Common myeloid progenitor, CD34-positive (primary cell): ENCODE results near the gene ERBB3.

Source experiments
- CTCF ChIA-PET: fragments of 350-600 bp; sonication (Branson Sonifier 250); formaldehyde crosslinking; loops from one replicate; lab custom pipeline; 2021; ENCODE audit warnings: antibody characterized with exemption; lab: Charles Lee
- POLR2A ChIA-PET: fragments of 350-600 bp; sonication (Branson Sonifier 250); formaldehyde crosslinking; loops from one replicate; lab custom pipeline; 2021; ENCODE audit warnings: antibody characterized with exemption; lab: Charles Lee
- DNase-seq, 3 donors: peaks; one replicate each; pipeline versions ENCODE4 v3.0.0 to v3.0.0-alpha.2; 2013
- H3K27ac ChIP-seq, 2 experiments: 1 replicate in 1 of 2; 2 replicates in 1 of 2; pipeline ENCODE4 v1.7.0; 2013; ENCODE audit warnings: inconsistent platforms in 2 of 2, low read length in 2 of 2, mild to moderate bottlenecking in 2 of 2, low read depth in 1 of 2, moderate library complexity in 1 of 2; ENCODE audit not compliant: severe bottlenecking in 2 of 2, insufficient read depth in 1 of 2, poor library complexity in 1 of 2
- H3K27me3 ChIP-seq, 5 experiments: replicated peaks in 2 of 5; 1 replicate in 3 of 5; 2 replicates in 2 of 5; pipeline versions ENCODE4 v1.6.1 to v1.7.0; 2013; ENCODE audit warnings: low read length in 4 of 5, mild to moderate bottlenecking in 2 of 5, moderate library complexity in 2 of 5, inconsistent platforms in 1 of 5; ENCODE audit not compliant: insufficient read depth in 5 of 5, control insufficient read depth in 4 of 5
- H3K36me3 ChIP-seq, 4 experiments: 1 replicate in 2 of 4; 2 replicates in 2 of 4; pipeline versions ENCODE4 v1.6.1 to v1.7.0; 2013; ENCODE audit warnings: low read length in 3 of 4, control low read depth in 1 of 4, mild to moderate bottlenecking in 1 of 4; ENCODE audit not compliant: control insufficient read depth in 4 of 4, insufficient read depth in 4 of 4
- H3K4me1 ChIP-seq, 4 experiments: 1 replicate in 3 of 4; 2 replicates in 1 of 4; pipeline versions ENCODE4 v1.6.1 to v1.7.1; 2013; ENCODE audit warnings: low read length in 3 of 4, mild to moderate bottlenecking in 3 of 4, control low read depth in 1 of 4, inconsistent platforms in 1 of 4, moderate library complexity in 1 of 4; ENCODE audit not compliant: control insufficient read depth in 4 of 4, insufficient read depth in 4 of 4; ENCODE audit errors: control extremely low read depth in 1 of 4
- H3K4me3 ChIP-seq, 7 experiments: 1 replicate in 4 of 7; 2 replicates in 3 of 7; pipeline versions ENCODE4 v1.5.1 to v1.7.0; 2013; ENCODE audit warnings: mild to moderate bottlenecking in 7 of 7, low read length in 6 of 7, moderate library complexity in 6 of 7, inconsistent platforms in 2 of 7, low read depth in 2 of 7, control low read depth in 1 of 7; ENCODE audit not compliant: insufficient read depth in 4 of 7, control insufficient read depth in 1 of 7; ENCODE audit errors: extremely low read depth in 1 of 7
- H3K9me3 ChIP-seq, 5 experiments: 1 replicate in 4 of 5; 2 replicates in 1 of 5; pipeline versions ENCODE4 v1.6.1 to v1.7.1; 2013; ENCODE audit warnings: low read length in 4 of 5, mild to moderate bottlenecking in 2 of 5, inconsistent platforms in 1 of 5, low read depth in 1 of 5, moderate library complexity in 1 of 5; ENCODE audit not compliant: control insufficient read depth in 4 of 5, insufficient read depth in 2 of 5; ENCODE audit errors: control extremely low read depth in 1 of 5
- WGBS: methylation state at CpG from one replicate; pipeline ENCODE4 v1.1.5; 2013; ENCODE audit not compliant: insufficient coverage; 5-methylcytosine and 5-hydroxymethylcytosine counted together

ERBB3 gene

DNA sequence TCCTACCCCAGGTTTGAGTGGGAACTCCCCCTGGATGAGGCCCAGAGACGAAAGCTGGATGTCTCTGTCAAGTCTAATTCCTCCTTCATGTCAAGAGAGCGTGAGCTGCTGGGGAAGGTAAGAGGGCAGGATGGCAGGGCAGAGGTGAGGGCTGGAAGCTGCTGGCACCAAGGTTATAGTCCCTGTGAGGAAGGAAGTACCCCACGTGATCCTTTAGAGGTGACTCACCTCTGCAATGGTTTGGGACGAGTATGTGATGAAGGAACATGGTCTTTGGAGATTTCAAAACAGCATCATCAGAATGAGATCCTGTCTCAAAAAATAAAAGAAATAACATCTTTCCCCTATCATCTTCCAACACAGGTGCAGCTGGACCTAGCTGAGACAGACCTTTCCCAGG is 63.3 kb downstream of the ERBB3 start:
- H3K27me3 ChIP-seq = no peaks in the 10 kb centered on the region
- ChIA-PET CTCF (interaction anchor here (0.8 to 10.6 kb wide), 7 partner anchors 11 to 25 kb away, joined by 3 to 90 read pairs (median 5); partner anchors contain the start of gene ESYT1), POLR2A (interaction anchor here (0.5 to 1.0 kb wide), 2 partner anchors 15 to 28 kb away, joined by 3 read pairs; partner anchors contain the start of gene ESYT1)
- H3K4me1 ChIP-seq = peaks cover 0 to 31% (median 15%) of the 10 kb centered on the region in 4 experiments
- no peak overlapping the region for H3K4me3 ChIP-seq
- 86% methylated on average over 2 of the region's 4 CpGs for WGBS
- DNase-seq = no peak
- no peak overlapping the region for H3K27ac ChIP-seq
- no peaks in the 10 kb centered on the region for H3K9me3 ChIP-seq
- H3K36me3 ChIP-seq = peaks cover 17 to 62% (median 56%) of the 10 kb centered on the region in 4 experiments

DNA sequence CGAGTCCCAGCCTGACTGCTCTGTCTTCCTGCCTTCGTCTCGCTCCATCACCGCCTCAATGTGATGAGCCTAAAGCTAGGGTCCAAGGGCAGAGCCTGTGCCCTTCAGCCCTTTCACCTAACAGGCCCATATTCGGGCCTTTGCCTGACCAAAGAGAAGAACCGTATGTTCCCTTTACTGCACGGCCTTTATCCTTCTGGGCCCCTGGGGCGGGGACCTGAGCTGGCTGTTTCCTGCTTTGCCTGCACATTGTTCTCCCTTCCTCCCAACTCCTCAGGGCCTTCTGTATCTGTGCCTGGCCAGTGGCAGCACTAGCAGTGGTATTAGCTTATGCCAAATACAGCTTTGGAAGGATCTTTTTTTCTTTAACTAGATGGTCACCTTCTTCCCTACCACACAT is 63.9 kb downstream of the ERBB3 start:
- no peak overlapping the region for H3K4me3 ChIP-seq
- no peaks in the 10 kb centered on the region for H3K9me3 ChIP-seq
- no peak overlapping the region for H3K27ac ChIP-seq
- WGBS = 57% methylated on average over 8 of the region's 8 CpGs
- POLR2A ChIA-PET = no interaction called here
- DNase-seq = no peak
- peaks cover 17 to 55% (median 50%) of the 10 kb centered on the region in 4 experiments for H3K36me3 ChIP-seq
- H3K4me1 ChIP-seq = peaks cover 0 to 24% (median 10%) of the 10 kb centered on the region in 4 experiments
- CTCF ChIA-PET = interaction anchor here (0.8 to 10.6 kb wide), 7 partner anchors 10 to 78 kb away, joined by 3 to 90 read pairs (median 4); partner anchors contain the start of genes ESYT1 and RNF41
- H3K27me3 ChIP-seq = no peaks in the 10 kb centered on the region

DNA sequence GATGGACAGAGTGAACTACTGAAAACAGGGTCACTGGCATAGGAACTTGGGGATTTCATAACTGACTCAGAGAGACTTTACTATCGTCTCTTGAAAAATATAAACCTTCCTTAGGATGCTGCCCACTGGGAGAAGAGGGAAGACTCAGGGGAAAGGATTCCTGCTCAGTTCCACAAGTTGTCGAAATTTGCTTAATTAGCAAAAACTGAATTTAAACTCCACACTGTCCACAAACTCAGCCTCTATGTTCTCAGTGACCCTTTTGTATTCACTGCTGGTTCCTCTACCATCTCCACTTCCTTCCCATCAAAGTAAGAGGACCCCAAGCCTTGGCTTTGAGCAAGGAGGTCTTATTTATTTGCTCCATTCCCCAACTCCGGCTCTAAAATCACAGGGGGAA is 65.3 kb downstream of the ERBB3 start:
- Histone ChIP-seq H3K27me3 (no peaks in the 10 kb centered on the region), H3K36me3 (peaks cover 15 to 48% (median 43%) of the 10 kb centered on the region in 4 experiments), H3K4me1 (peaks cover 0 to 23% (median 10%) of the 10 kb centered on the region in 4 experiments), H3K4me3 (no peak overlapping the region), H3K9me3 (no peaks in the 10 kb centered on the region), H3K27ac (no peak overlapping the region)
- 100% methylated on average over 1 of the region's 3 CpGs for WGBS
- DNase-seq = no peak
- ChIA-PET CTCF (interaction anchor here (1.3 to 10.6 kb wide), 4 partner anchors 14 to 77 kb away, joined by 3 to 90 read pairs (median 12); partner anchors contain the start of genes ESYT1 and RNF41), POLR2A (no interaction called here)

DNA sequence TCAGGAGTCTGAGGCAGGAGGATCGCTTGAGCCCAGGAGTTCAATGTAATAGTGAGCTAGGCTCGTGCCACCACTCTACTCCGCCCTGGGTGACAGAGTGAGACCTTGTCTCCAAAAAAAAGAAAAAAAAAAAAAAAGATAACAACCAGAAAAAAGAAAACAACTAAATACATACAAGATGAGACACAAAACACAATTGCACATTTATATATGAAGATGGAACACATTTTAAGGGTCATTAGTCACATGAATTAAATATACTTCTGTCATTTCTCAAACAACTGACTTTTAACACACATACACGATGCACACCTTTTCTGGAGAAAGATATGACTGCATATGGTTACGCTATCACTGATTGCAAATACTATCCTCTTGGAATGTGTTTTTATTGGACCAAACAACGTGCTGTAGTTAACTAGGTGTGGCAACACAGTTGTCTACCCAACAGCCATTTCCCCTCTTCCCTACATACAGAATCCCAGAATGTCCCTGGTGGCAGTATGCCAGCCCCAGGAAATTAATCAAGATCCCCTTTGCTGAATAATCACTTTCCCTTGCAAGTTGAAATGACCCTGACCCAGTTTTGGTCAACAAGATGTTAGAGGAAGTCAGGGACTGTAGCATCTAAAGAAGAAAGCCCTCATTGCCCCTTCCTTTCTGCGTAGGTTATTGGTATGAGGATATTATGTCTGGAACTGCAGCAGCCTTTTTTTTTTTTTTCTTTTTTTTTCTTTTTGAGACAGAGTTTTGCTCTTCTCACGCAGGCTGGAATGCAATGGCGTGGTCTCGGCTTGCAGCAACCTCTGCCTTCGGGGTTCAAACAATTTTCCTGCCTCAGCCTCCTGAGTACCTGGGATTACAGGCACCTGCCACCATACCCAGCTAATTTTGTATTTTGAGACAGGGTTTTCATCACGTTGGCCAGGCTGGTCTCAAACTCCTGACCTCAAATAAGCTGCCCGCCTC is 66.8 kb downstream of the ERBB3 start:
- Histone ChIP-seq H3K4me1 (peaks cover 0 to 35% (median 24%) of the 10 kb centered on the region in 4 experiments), H3K27me3 (no peaks in the 10 kb centered on the region), H3K4me3 (no peak overlapping the region), H3K27ac (no peak overlapping the region), H3K9me3 (no peaks in the 10 kb centered on the region), H3K36me3 (peaks cover 15 to 38% (median 34%) of the 10 kb centered on the region in 4 experiments)
- ChIA-PET POLR2A (no interaction called here), CTCF (no interaction called here)
- no peak for DNase-seq
- 96% methylated on average over 7 of the region's 13 CpGs for WGBS

DNA sequence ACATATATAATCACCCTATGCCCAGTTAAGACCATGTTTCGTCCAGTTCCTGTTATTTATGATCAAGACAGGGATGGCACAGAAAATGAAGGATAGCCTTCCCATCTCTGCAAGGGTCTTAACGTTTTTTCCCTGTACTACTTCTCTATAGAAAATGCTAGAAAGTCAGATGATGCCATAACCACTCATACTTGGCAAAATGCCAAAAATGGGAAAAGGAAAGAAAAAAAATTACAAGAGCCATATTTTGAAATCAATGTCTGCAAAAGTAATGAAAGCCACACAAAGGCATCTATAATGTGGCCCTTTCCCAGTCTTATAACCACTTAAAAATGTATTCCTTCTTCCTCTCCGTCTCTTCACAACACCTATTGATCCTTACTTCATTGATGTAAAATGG is 70.6 kb downstream of the ERBB3 start:
- no peaks in the 10 kb centered on the region for H3K9me3 ChIP-seq
- H3K4me3 ChIP-seq = no peak overlapping the region
- no peak overlapping the region for H3K27ac ChIP-seq
- peaks cover 2 to 36% (median 27%) of the 10 kb centered on the region in 4 experiments for H3K4me1 ChIP-seq
- no CpG with 5 or more reads among the region's 3 CpGs for WGBS
- peak; percentile 48 to 66 (median 61) for DNase-seq
- H3K27me3 ChIP-seq = no peaks in the 10 kb centered on the region
- peaks cover 0 to 10% (median 5%) of the 10 kb centered on the region in 4 experiments for H3K36me3 ChIP-seq
- CTCF ChIA-PET = interaction anchor here (0.6 to 1.0 kb wide), 4 partner anchors 9 to 75 kb away, joined by 3 to 4 read pairs (median 3); partner anchors contain the start of gene ESYT1
- POLR2A ChIA-PET = interaction anchor here (0.7 kb wide), 2 partner anchors 79 to 196 kb away, joined by 4 to 8 read pairs; no protein-coding TSS in a partner anchor

DNA sequence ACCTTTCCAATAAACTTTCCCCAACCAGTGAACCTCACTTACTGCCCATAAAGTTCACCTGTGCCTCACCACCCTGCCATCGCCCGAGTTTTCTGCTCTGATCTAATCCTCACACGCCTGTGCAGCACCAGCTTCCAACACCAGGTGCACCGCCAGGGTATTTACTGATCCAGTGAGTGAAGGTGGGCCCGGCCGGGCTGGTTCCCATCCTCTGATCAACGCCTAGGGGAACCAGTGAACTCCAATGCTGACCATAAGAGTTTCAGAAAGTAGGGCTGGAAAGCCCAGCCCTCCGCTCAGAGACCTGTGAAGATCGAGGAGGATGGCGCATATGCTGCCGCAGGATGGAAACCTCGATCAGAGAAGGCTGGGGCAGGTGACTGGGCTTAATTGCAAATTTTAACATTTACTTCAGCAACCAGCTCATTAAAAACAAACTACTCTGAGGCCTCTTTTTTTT is 71.7 kb downstream of the ERBB3 start:
- Histone ChIP-seq H3K27ac (peak overlapping the region; percentile 85 to 93), H3K9me3 (no peaks in the 10 kb centered on the region), H3K36me3 (peaks cover 0 to 13% (median 8%) of the 10 kb centered on the region in 4 experiments), H3K27me3 (no peaks in the 10 kb centered on the region), H3K4me1 (peaks cover 2 to 36% (median 28%) of the 10 kb centered on the region in 4 experiments), H3K4me3 (peak overlapping the region; percentile 47 to 91 (median 83))
- CTCF ChIA-PET = interaction anchor here (1.0 to 1.3 kb wide), 4 partner anchors 13 to 34 kb away, joined by 4 to 8 read pairs (median 5); partner anchors contain the start of genes ESYT1 and ZC3H10
- POLR2A ChIA-PET = interaction anchor here (1.0 to 1.4 kb wide), 2 partner anchors 24 to 70 kb away, joined by 4 to 5 read pairs; partner anchors contain the start of genes ESYT1 and RNF41
- DNase-seq = peak in 2 of 3 donors; percentile 65 to 71
- WGBS = 11% methylated on average over 12 of the region's 12 CpGs
